Neural cell (in vitro differentiated cells): Measurements from ENCODE around the gene RABEP2. TPM values are rescaled to one million over a fixed set of nuclear protein-coding genes. Genes with fewer than 3 reads are reported as not detected.

Experiments
- H2AFZ ChIP-seq: fragments of 200-600, 300-800 bp; sonication (generic), shearing (Covaris generic); 2 replicates; pipeline ENCODE4 v1.6.0; 2014; ENCODE audit warnings: low read depth, mild to moderate bottlenecking, antibody characterized with exemption, low read length, moderate library complexity
- H3F3A ChIP-seq: fragments of 200-600 bp; shearing (Covaris generic); 2 replicates; pipeline ENCODE4 v1.6.1; 2016; ENCODE audit warnings: mild to moderate bottlenecking, moderate library complexity, mixed read lengths, antibody characterized with exemption, low read length; ENCODE audit not compliant: insufficient read depth, poor library complexity, severe bottlenecking
- H3K27ac ChIP-seq: fragments of 200-600, 300-800 bp; sonication (generic), shearing (Covaris generic); 2 replicates; pipeline ENCODE4 v1.5.1; 2014; ENCODE audit warnings: mild to moderate bottlenecking, low read length, moderate library complexity
- H3K27me3 ChIP-seq: fragments of 300-800, 200-600 bp; sonication (generic), shearing (Covaris generic); 2 replicates; pipeline ENCODE4 v1.6.0; 2014; ENCODE audit warnings: mild to moderate bottlenecking, low read depth, low read length, moderate library complexity; ENCODE audit not compliant: insufficient read depth
- H3K36me3 ChIP-seq: fragments of 300-800, 200-600 bp; sonication (generic), shearing (Covaris generic); 2 replicates; pipeline ENCODE4 v1.5.1; 2014; ENCODE audit warnings: mild to moderate bottlenecking, antibody characterized with exemption, low read length, moderate library complexity; ENCODE audit not compliant: insufficient read depth
- H3K4me2 ChIP-seq: fragments of 300-800, 200-600 bp; sonication (generic), shearing (Covaris generic); 2 replicates; pipeline ENCODE4 v1.6.0; 2014; ENCODE audit warnings: mild to moderate bottlenecking, low read length
- H3K4me3 ChIP-seq: fragments of 300-800, 200-600 bp; sonication (generic), shearing (Covaris generic); 2 replicates; pipeline ENCODE4 v1.5.1; 2014; ENCODE audit warnings: mild to moderate bottlenecking, low read length, moderate library complexity
- H3K79me2 ChIP-seq: fragments of 200-600 bp; shearing (Covaris generic); replicated peaks from 2 replicates; pipeline ENCODE4 v1.6.0; 2014; ENCODE audit warnings: mild to moderate bottlenecking, low read length, moderate library complexity; ENCODE audit not compliant: insufficient read depth
- H3K9ac ChIP-seq: fragments of 300-800, 200-600 bp; sonication (generic), shearing (Covaris generic); 2 replicates; pipeline ENCODE4 v1.6.1; 2016; ENCODE audit warnings: mild to moderate bottlenecking, low read length, mixed read lengths
- H3K9me2 ChIP-seq: fragments of 200-600 bp; shearing (Covaris generic); 2 replicates; pipeline ENCODE4 v1.6.1; 2016; ENCODE audit warnings: mild to moderate bottlenecking, low read length, mixed read lengths; ENCODE audit not compliant: insufficient read depth
- H3K9me3 ChIP-seq: fragments of 200-600, 300-800 bp; sonication (generic), shearing (Covaris generic); 2 replicates; pipeline ENCODE4 v1.6.1; 2016; ENCODE audit warnings: mild to moderate bottlenecking, mixed run types, low read length, moderate library complexity, mixed read lengths
- H4K20me1 ChIP-seq: fragments of 200-600 bp; shearing (Covaris generic); 2 replicates; pipeline ENCODE4 v1.6.1; 2016; ENCODE audit warnings: mild to moderate bottlenecking, mixed run types; ENCODE audit not compliant: insufficient read depth
- CTCF ChIP-seq: fragments of 450-650 bp; IDR thresholded peaks from 2 replicates; pipeline ENCODE4 v1.5.1; 2014; ENCODE audit warnings: antibody characterized with exemption, mild to moderate bottlenecking, moderate library complexity; ENCODE audit not compliant: poor library complexity, severe bottlenecking
- EP300 ChIP-seq: fragments of 450-650 bp; conservative IDR thresholded peaks from 2 replicates; pipeline ENCODE4 v1.6.1; 2014; ENCODE audit warnings: antibody characterized with exemption, mild to moderate bottlenecking, moderate library complexity; ENCODE audit not compliant: poor library complexity, severe bottlenecking
- EZH2 ChIP-seq: fragments of 200-600, 300-800 bp; shearing (Covaris generic), sonication (generic); IDR thresholded peaks from 2 replicates; pipeline ENCODE4 v1.6.1; 2014; ENCODE audit warnings: antibody characterized with exemption, low read length, borderline replicate concordance, mild to moderate bottlenecking; ENCODE audit not compliant: insufficient read depth, poor library complexity, severe bottlenecking
- MXI1 ChIP-seq: fragments of 450-650 bp; conservative IDR thresholded peaks from 2 replicates; pipeline ENCODE4 v1.6.1; 2014; ENCODE audit warnings: antibody characterized with exemption, mild to moderate bottlenecking; ENCODE audit not compliant: poor library complexity, severe bottlenecking
- POLR2AphosphoS5 ChIP-seq: IDR thresholded peaks from 2 replicates; pipeline ENCODE4 v1.6.1; 2012
- RAD21 ChIP-seq: fragments of 450-650 bp; conservative IDR thresholded peaks from 2 replicates; pipeline ENCODE4 v1.6.1; 2014; ENCODE audit warnings: antibody characterized with exemption, mild to moderate bottlenecking, moderate library complexity
- REST ChIP-seq: IDR thresholded peaks from 2 replicates; pipeline ENCODE4 v1.6.1; 2012; ENCODE audit warnings: borderline replicate concordance
- SMC3 ChIP-seq: fragments of 450-650 bp; conservative IDR thresholded peaks from 2 replicates; pipeline ENCODE4 v1.6.1; 2014; ENCODE audit warnings: antibody characterized with exemption, mild to moderate bottlenecking, moderate library complexity; ENCODE audit not compliant: poor library complexity
- TAF1 ChIP-seq: IDR thresholded peaks from 2 replicates; pipeline ENCODE4 v1.6.1; 2012; ENCODE audit warnings: low read depth
- polyA plus RNA-seq: library from polyadenylated mRNA; depleted of rRNA; stranded (reverse); fragments of >200 nt; gene quantifications from 2 replicates; pipeline ENCODE4 v1.2.3, GENCODE V29; 2014

RABEP2 gene
- polyA plus RNA-seq, 1 donor from 2014 or later = 27.5 TPM

GRCh38 chr16:28879841-28880588 is 45.0 kb downstream of the RABEP2 start:
- Histone ChIP-seq H3K9me2 (no peaks in the 10 kb centered on the region), H4K20me1 (no peaks in the 10 kb centered on the region), H3K79me2 (no peaks in the 10 kb centered on the region), H3F3A (no peaks in the 10 kb centered on the region), H3K27ac (no peak overlapping the region), H3K9ac (peak overlapping the region; percentile 68), H3K4me3 (peak overlapping the region; percentile 83), H3K27me3 (no peaks in the 10 kb centered on the region), H3K36me3 (no peaks in the 10 kb centered on the region), H3K9me3 (no peaks in the 10 kb centered on the region), H2AFZ (peak overlapping the region; percentile 73), H3K4me2 (peak overlapping the region; percentile 92)
- TF ChIP-seq REST (peak; percentile 23), POLR2AphosphoS5 (peak; percentile 40), SMC3 (no peak), MXI1 (peak; percentile 83)

GRCh38 chr16:28879261-28879840 is 45.7 kb downstream of the RABEP2 start:
- no peaks in the 10 kb centered on the region for H4K20me1 ChIP-seq
- H3K9ac ChIP-seq = peak overlapping the region; percentile 68
- no peaks in the 10 kb centered on the region for H3K36me3 ChIP-seq
- no peaks in the 10 kb centered on the region for H3K9me2 ChIP-seq
- H3K4me3 ChIP-seq = peak overlapping the region; percentile 83
- no peaks in the 10 kb centered on the region for H3K9me3 ChIP-seq
- H3K27ac ChIP-seq = no peak overlapping the region
- H3K79me2 ChIP-seq = no peaks in the 10 kb centered on the region
- H3F3A ChIP-seq = no peaks in the 10 kb centered on the region
- TF ChIP-seq CTCF (no peak), RAD21 (no peak), MXI1 (no peak), EP300 (no peak), EZH2 (no peak), SMC3 (no peak), REST (peak; percentile 45), TAF1 (peak; percentile 66), POLR2AphosphoS5 (no peak)
- H2AFZ ChIP-seq = peak overlapping the region; percentile 73
- H3K4me2 ChIP-seq = peak overlapping the region; percentile 62
- H3K27me3 ChIP-seq = no peaks in the 10 kb centered on the region
